Measurements from ENCODE around the gene STRA8. TPM values are rescaled to one million over a fixed set of nuclear protein-coding genes. Genes with fewer than 3 reads are reported as not detected.

The STRA8 gene
- total RNA-seq, 1 donor from 2014 or later, result not detected

Small RNA genes within 50 kb of the gene (microRNA-seq; reads per million reads assigned to microRNA genes)
- not detected for gene MIR6509

Other genes starting within 250 kb of the STRA8 start
- 2.9 and 6.5 TPM in 2 replicates for gene AGBL3, start 247.3 kb upstream of the STRA8 start, total RNA-seq
- gene TMEM140, start 85.8 kb upstream of the STRA8 start, total RNA-seq, result 8.2 and 11.6 TPM in 2 replicates
- 48.0 and 57.0 TPM in 2 replicates for gene CYREN, start 63.1 kb upstream of the STRA8 start, total RNA-seq
- gene WDR91, start 22.3 kb upstream of the STRA8 start, total RNA-seq, result 5.9 and 7.0 TPM in 2 replicates